LoVo (cell line): ENCODE data around the gene NEK11.
"Not testable (repeated sequence)": the region's sequence is repeated elsewhere in the genome, so short reads cannot be mapped to it uniquely, and the experiment has no call there.

ENCODE experiments used
- DNase-seq: peaks from one replicate; pipeline ENCODE4 v3.0.0-alpha.2; 2016; ENCODE audit warnings: low spot score

NEK11 gene

GRCh38 chr3:131361066-131361463 is 334.4 kb downstream of the NEK11 start:
- not testable (repeated sequence) for DNase-seq

DNA sequence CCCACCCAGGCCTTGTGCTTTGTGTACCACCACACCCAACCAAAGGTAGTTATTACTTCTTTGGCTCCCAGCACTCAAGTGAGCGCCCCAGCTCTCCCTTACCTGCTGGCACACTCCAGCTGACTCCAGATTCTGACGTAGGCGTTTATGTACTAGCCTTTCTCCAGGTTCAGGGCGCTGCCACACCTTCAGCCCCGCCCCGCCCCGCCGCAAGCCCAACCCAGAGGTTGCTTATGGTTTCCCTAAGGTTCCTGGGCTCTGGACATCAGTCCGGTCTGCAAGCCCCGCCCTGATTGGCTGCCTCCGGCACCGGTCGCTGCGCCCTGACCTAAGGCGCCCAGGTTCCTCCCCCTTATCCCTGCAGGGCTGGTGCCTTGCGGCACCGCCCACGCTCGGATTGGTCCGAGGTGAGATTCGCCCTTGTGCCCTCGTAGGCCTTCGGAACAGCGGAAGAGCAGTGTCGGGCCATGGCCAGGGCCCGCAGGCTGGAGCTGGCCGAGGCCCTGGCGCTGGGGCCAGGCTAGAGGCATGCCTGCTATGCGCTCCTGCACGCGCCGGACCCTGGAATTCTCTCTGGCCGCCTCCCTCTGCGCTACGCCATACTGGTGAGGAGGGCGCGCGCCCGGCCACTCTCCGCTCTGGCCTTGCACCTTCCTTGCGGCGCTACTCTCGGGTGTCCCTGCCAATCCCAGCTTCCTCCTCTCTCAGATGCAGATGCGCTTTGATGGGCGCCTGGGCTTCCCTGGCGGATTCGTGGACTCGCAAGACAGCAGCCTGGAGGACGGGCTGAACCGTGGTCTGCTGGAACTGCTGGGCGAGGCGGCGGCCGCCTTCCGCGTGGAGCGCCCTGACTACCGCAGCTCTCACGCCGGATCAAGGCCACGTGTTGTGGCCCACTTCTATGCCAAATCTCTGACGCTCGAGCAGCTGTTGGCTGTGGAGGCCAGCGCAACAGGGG is 335.1 kb downstream of the NEK11 start:
- DNase-seq = peak; percentile 91

- no peak for DNase-seq
These were observed 336.6 kb downstream of the NEK11 start for GRCh38 chr3:131363275-131363674.

DNA sequence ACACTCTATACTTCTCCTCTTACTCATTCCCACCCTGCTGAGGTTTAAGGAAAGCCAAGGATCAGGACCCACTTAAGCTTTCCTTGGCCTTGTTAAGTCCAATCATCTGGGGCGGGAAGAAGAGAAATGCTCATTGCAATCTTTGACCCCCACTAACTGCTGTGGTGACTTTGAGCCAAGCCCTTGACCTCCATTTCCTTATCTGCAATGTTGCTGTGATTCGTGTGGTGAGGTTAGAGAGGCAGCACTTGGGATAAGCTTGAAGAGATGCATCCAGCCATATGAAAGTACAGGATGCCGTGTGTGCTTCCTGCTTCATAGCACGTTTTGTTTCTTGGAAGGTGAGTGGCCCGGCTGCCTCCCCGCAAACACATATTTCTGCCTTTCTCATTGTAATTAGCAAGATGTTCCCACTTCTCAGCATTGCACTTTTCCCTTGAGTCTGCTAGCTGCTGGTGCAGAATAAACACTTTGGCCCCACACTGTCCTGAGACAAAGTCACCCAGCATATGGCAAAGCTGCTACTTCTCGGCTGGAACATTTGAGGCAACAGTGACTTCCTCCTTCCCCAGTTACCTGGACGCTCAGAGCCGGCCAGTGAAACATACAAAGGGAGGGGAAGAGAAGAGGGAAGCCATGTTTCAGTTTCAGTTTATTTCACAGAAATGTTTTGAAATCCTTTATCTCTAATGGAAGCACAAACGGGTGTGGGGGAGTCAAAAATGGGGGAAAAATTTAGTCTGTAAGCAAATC is 344.4 kb downstream of the NEK11 start:
- DNase-seq = no peak

DNA sequence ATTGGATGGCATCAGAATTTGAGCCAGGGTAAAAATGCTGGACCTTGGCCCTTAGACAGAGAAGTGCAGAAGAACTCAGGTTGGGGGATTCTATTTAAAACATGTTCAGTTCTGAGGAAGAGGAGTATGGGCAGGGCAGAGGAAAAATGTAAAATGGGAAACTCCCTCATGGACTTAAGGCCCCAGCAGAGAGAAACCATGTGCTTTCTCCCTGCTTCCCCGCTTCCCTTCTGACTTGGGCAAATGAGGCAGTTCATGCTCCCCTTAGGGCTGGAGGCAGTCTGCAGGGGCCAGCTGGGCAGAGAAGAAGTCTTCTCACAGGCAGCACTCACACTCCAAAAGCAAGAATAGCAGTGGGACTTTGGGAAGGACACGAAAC is 345.0 kb downstream of the NEK11 start:
- no peak for DNase-seq

DNA sequence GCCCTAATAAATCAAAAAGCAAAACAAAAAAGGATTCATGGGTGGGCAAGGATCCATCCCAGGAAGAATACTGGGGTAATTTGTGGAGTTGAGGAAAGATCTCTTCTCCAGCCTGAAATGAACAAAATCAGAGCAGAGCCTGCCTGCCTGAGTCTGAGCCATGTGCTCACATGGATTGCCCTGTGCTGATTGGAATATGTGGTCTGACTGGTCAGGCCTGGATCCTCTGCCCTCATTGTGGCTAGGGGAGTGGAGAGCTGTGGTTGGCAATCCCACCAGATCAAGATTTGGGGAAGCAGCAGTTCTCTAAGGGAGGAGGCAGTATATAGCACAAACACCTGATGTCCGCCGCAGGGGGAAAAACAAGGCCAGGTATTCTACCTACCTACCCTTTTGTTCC is 348.1 kb downstream of the NEK11 start:
- no peak for DNase-seq

DNA sequence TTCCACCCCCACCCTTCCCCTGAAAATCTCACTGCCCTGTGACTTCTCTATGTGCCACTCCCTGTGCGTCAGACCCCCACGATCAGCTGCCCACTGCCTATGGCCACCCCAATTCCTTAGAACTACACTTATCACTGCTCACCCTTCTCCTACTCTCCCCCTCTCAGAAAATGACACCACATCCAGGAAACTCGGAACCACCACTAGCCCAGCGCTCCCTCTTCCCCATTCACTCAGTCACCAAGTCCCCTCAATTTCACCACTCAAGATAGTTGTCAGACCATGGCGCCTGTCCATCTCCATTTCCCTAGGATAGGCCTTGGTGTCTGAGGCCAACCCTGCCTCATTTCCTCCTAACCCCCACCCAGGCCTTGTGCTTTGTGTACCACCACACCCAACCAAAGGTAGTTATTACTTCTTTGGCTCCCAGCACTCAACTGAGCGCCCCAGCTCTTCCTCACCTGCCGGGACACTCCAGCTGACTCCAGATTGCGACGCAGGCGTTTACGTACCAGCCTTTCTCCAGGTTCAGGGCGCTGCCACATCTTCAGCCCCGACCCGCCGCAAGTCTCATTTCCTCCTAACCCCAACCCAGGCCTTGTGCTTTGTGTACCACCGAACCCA is 354.3 kb downstream of the NEK11 start:
- not testable (repeated sequence) for DNase-seq

- DNase-seq = peak; percentile 99
These were observed 355.0 kb downstream of the NEK11 start, which contains the start of gene NUDT16 for GRCh38 chr3:131381445-131382291. NUDT16 (plus strand) TSS chr3:131381774; CDS start chr3:131381805, 31 bp downstream.

DNA sequence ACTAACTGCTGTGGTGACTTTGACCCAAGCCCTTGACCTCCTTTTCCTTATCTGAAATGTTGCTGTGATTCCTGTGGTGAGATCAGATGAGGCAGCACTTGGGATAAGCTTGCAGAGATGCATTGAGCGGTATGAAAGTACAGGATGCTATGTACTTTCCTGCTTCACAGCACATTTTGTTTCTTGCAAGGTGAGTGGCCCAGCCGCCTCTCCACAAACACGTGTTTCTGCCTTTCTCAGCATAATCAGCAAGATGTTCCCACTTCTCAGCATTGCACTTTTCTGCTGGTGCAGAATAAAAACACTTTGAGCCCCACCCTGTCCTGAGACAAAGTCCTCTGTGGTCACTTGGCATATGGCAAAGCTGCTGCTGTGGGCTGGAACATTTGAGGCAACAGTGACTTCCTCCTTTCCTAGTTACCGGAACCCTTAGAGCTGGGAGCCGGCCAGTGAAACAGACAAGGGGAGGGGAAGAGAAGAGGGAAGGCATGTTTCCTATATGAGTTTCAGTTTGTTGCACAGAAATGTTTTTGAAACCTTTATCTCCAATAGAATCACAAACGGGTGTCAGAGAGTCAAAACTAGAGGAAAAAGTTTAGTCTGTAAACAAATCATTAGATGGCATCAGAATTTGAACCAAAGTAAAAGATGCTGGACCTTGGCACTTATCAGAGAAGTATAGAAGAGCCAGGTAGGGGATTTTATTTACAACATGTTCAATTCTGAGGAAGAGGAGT is 359.9 kb downstream of the NEK11 start:
- DNase-seq = no peak

- DNase-seq = no peak
These were observed 361.3 kb downstream of the NEK11 start for GRCh38 chr3:131387796-131388489.

DNA sequence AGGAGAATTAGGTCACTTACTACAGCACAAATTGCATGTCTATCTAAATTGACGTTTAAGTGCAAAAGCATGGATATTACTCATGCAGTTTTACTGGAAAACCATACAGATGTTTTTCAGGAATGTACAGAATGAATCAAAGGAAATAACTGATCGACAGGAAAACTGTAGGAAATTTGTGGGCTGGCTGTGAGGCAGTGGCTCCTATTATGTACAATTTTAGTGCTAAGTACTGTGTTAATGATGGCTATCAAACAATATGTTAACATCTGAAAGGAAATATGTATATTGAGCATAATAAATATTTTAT is 361.8 kb downstream of the NEK11 start:
- DNase-seq = no peak

DNA sequence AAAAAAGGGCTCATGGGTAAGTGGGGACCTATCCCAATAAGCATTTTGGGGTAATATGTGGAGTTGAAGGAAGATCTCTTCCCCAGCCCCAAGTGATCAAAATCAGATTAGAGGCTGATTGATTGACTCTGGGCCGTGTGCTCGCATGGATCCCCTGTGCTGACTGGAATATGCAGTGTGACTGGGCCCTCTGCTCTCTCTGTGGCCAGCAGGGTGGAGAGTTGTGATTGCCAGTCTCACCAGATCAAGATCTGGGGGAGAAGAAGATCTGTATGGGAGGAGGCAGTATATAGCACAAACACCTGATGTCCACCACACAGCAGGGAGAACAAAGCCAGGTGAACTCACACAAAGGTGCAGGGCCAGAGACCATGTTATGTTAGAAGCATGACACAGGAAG is 363.7 kb downstream of the NEK11 start:
- no peak for DNase-seq

GRCh38 chr3:131393051-131393450 is 366.4 kb downstream of the NEK11 start:
- DNase-seq = no peak

DNA sequence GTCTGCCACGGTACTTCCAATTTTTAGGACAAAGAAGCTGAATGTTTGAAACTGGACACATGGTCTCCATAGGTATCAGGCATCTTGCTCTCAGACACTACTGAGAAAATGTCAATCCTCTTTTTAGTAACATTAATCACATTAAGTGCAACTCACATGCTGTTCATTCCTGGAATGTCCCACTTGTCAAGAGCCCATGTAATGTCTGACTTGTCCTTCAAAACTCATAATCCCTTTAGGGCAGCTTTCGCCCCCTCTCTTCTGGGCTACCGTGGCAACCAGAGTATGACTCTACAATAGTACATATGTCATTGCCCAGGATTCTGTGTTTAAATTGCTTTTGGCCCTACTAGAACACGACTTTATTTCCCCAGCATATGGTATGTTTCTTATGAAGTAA is 367.2 kb downstream of the NEK11 start:
- DNase-seq = no peak

- no peak for DNase-seq
These were observed 367.7 kb downstream of the NEK11 start for GRCh38 chr3:131394400-131394799.

DNA sequence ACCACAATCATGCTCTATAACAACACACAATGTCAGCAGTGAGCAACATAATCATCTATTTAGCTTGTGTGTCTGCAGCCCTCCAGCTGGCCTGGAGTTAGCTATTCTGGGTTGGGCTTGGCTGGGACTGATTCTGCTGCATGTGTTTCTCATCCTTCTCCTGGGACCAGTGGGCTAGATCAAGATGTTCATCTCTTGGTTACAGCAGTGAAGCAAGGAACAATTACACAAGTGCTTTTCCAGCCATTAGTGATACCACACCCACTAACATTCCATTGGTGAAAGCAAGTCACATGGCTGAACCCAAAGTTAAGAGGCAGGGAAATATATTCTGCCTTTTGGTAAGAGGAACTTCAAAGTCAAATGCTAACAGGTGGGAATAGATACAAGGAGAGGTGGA is 369.5 kb downstream of the NEK11 start:
- no peak for DNase-seq

DNA sequence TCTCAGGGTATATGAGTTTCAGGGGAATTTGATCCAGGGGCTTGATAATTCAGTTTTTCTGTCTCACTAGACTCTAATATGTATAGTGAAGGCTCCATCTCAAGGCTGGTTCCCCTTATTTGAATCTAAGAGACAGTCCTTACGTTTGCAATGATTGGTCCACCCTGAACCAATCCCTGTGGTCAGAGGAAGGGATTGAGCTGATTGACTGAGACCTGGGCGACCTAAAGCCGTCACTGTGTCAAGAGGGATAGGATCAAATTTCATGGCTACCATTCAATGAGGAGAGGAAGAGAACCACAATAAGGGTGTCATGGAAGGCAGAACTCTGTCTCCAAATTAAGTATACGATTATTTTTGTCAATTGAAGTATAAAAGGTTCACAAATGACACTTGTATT is 371.2 kb downstream of the NEK11 start:
- DNase-seq = no peak
